WTC11 (cell line): ENCODE results near the gene GALNT18. TPM values are rescaled to one million over a fixed set of nuclear protein-coding genes. Genes with fewer than 3 reads are reported as not detected.

Experiments used
- ATAC-seq: fragments of 200-7000 bp; cut with Tn5 transposase; 2 replicates; pipeline ENCODE4 v1.10.0; 2021; ENCODE audit warnings: mild to moderate bottlenecking, moderate library complexity
- CTCF ChIA-PET: fragments of 300-600 bp; sonication (Branson Sonifier 250); formaldehyde crosslinking; loops from one replicate; lab custom pipeline; 2021; ENCODE audit warnings: antibody characterized with exemption; lab: Charles Lee
- POLR2A ChIA-PET: fragments of 350-600 bp; sonication (Branson Sonifier 250); formaldehyde crosslinking; loops from one replicate; lab custom pipeline; 2021; ENCODE audit warnings: antibody characterized with exemption; lab: Charles Lee
- DNase-seq: peaks from one replicate; pipeline ENCODE4 v3.0.0; 2021; ENCODE audit warnings: low spot score
- H3K27ac Mint-ChIP-seq: 2 replicates; pipeline ENCODE4 v1.8.0; 2021; ENCODE audit warnings: mixed read lengths
- H3K27me3 Mint-ChIP-seq: 2 replicates; pipeline ENCODE4 v1.8.0; 2021; ENCODE audit warnings: low read depth, mild to moderate bottlenecking, moderate library complexity, mixed read lengths
- H3K36me3 Mint-ChIP-seq: 2 replicates; pipeline ENCODE4 v1.8.0; 2021; ENCODE audit warnings: mixed read lengths
- H3K4me1 Mint-ChIP-seq: 2 replicates; pipeline ENCODE4 v1.8.0; 2022; ENCODE audit warnings: mixed read lengths
- H3K4me3 Mint-ChIP-seq: 2 replicates; pipeline ENCODE4 v1.8.0; 2021; ENCODE audit warnings: mild to moderate bottlenecking, moderate library complexity, mixed read lengths
- H3K9me3 Mint-ChIP-seq: 2 replicates; pipeline ENCODE4 v1.8.0; 2021; ENCODE audit warnings: mixed read lengths
- CBFB ChIP-seq: sonication (generic); formaldehyde crosslinking; IDR thresholded peaks from 2 replicates; pipeline ENCODE4 v1.8.1; 2022; ENCODE audit warnings: mild to moderate bottlenecking, low read depth, missing genetic modification reagents
- EMX1 ChIP-seq: fragments of 250-450 bp; sonication (Bioruptor Pico); IDR thresholded peaks from 2 replicates; pipeline ENCODE4 v1.8.0; 2021; ENCODE audit warnings: mild to moderate bottlenecking
- ESRRA ChIP-seq: sonication (generic); formaldehyde crosslinking; IDR thresholded peaks from 2 replicates; pipeline ENCODE4 v1.8.1; 2022; ENCODE audit warnings: mild to moderate bottlenecking, missing genetic modification reagents, borderline replicate concordance
- FOXJ3 ChIP-seq: sonication (generic); formaldehyde crosslinking; IDR thresholded peaks from 2 replicates; pipeline ENCODE4 v1.9.0; 2021; ENCODE audit warnings: missing genetic modification reagents, mild to moderate bottlenecking, borderline replicate concordance
- GABPB1 ChIP-seq: sonication (generic); formaldehyde crosslinking; IDR thresholded peaks from 2 replicates; pipeline ENCODE4 v1.8.1; 2023; ENCODE audit warnings: mild to moderate bottlenecking, missing genetic modification reagents
- HMGXB4 ChIP-seq: sonication (generic); formaldehyde crosslinking; IDR thresholded peaks from 2 replicates; pipeline ENCODE4 v1.8.1; 2023; ENCODE audit warnings: mild to moderate bottlenecking, moderate library complexity, missing genetic modification reagents
- IRF1 ChIP-seq: sonication (generic); formaldehyde crosslinking; IDR thresholded peaks from 2 replicates; pipeline ENCODE4 v1.8.0; 2023; ENCODE audit warnings: missing genetic modification reagents
- MAX ChIP-seq: sonication (generic); formaldehyde crosslinking; IDR thresholded peaks from 2 replicates; pipeline ENCODE4 v1.8.0; 2022; ENCODE audit warnings: mild to moderate bottlenecking, missing genetic modification reagents
- NFE2L1 ChIP-seq: sonication (generic); formaldehyde crosslinking; IDR thresholded peaks from 2 replicates; pipeline ENCODE4 v1.8.1; 2023; ENCODE audit warnings: missing genetic modification reagents
- NFYB ChIP-seq: sonication (generic); formaldehyde crosslinking; conservative IDR thresholded peaks from 2 replicates; pipeline ENCODE4 v1.8.0; 2022; ENCODE audit warnings: low read depth, missing genetic modification reagents
- SOX15 ChIP-seq: fragments of 250-450 bp; sonication (Bioruptor Pico); IDR thresholded peaks from 2 replicates; pipeline ENCODE4 v1.9.0; 2021; ENCODE audit warnings: mild to moderate bottlenecking
- SP1 ChIP-seq: sonication (generic); formaldehyde crosslinking; conservative IDR thresholded peaks from 2 replicates; pipeline ENCODE4 v1.8.1; 2022; ENCODE audit warnings: missing genetic modification reagents
- STAT6 ChIP-seq: sonication (generic); formaldehyde crosslinking; conservative IDR thresholded peaks from 2 replicates; pipeline ENCODE4 v1.8.1; 2023; ENCODE audit warnings: mild to moderate bottlenecking, low read depth, missing genetic modification reagents, moderate library complexity
- TCF7 ChIP-seq: sonication (generic); formaldehyde crosslinking; IDR thresholded peaks from 2 replicates; pipeline ENCODE4 v1.8.0; 2022; ENCODE audit warnings: mild to moderate bottlenecking, low read depth, missing genetic modification reagents, moderate library complexity
- USF2 ChIP-seq: sonication (generic); formaldehyde crosslinking; IDR thresholded peaks from 2 replicates; pipeline ENCODE4 v1.8.1; 2023; ENCODE audit warnings: mild to moderate bottlenecking, missing genetic modification reagents, moderate library complexity
- ZNF121 ChIP-seq: sonication (generic); formaldehyde crosslinking; IDR thresholded peaks from 2 replicates; pipeline ENCODE4 v1.8.0; 2023; ENCODE audit warnings: missing genetic modification reagents
- ZNF532 ChIP-seq: fragments of 250-450 bp; sonication (Bioruptor Pico); IDR thresholded peaks from 2 replicates; pipeline ENCODE4 v1.9.0; 2021; ENCODE audit warnings: mild to moderate bottlenecking, borderline replicate concordance
- total RNA-seq: library from RNA; stranded (reverse); gene quantifications from 3 replicates; pipeline ENCODE4 v1.2.3, GENCODE V29; 2021

The GALNT18 gene
- total RNA-seq, 1 experiment from 2014 or later: 5.0 TPM

- TF ChIP-seq HMGXB4 (CRISPR knock-in tag): no peak
- no peak for TF ChIP-seq GABPB1 (CRISPR knock-in tag)
- TF ChIP-seq STAT6: no peak
- no peak for TF ChIP-seq SP1 (CRISPR knock-in tag)
- no peak for TF ChIP-seq CBFB (CRISPR knock-in tag)
These were observed 160.3 kb downstream of the GALNT18 start (continued) for GRCh38 chr11:11461473-11461872.

- ChIA-PET POLR2A (no interaction called here), CTCF (no interaction called here)
- Mint-ChIP-seq H3K4me1 (peaks cover 13% of the 10 kb centered on the region), H3K36me3 (no peaks in the 10 kb centered on the region), H3K27ac (no peak overlapping the region), H3K9me3 (peaks cover 8% of the 10 kb centered on the region), H3K4me3 (no peak overlapping the region), H3K27me3 (no peaks in the 10 kb centered on the region)
- TF ChIP-seq IRF1 (no peak), ZNF121 (CRISPR knock-in tag) (no peak), NFE2L1 (CRISPR knock-in tag) (no peak)
- ATAC-seq (no peak), DNase-seq (no peak)
These were observed 162.2 kb downstream of the GALNT18 start for GRCh38 chr11:11459578-11459977.

GRCh38 chr11:11458485-11458884, 163.3 kb downstream of the GALNT18 start:
- no peak overlapping the region for H3K27ac Mint-ChIP-seq
- no peaks in the 10 kb centered on the region for H3K36me3 Mint-ChIP-seq
- TF ChIP-seq ESRRA (CRISPR knock-in tag) (no peak), EMX1 (CRISPR knock-in tag) (no peak)
- TF ChIP-seq, all 79 proteins: peak for 0
- CTCF ChIA-PET: no interaction called here
- no peak for ATAC-seq
- Mint-ChIP-seq H3K27me3 (no peaks in the 10 kb centered on the region), H3K9me3 (peaks cover 8% of the 10 kb centered on the region), H3K4me1 (peaks cover 13% of the 10 kb centered on the region), H3K4me3 (no peak overlapping the region)
- POLR2A ChIA-PET: no interaction called here
- DNase-seq: no peak

- no peak overlapping the region for H3K4me3 Mint-ChIP-seq
- no peak for ATAC-seq
- ChIA-PET CTCF (no interaction called here), POLR2A (no interaction called here)
- DNase-seq: no peak
- H3K27me3 Mint-ChIP-seq: no peaks in the 10 kb centered on the region
- peaks cover 8% of the 10 kb centered on the region for H3K9me3 Mint-ChIP-seq
- peaks cover 13% of the 10 kb centered on the region for H3K4me1 Mint-ChIP-seq
- H3K27ac Mint-ChIP-seq: no peak overlapping the region
- H3K36me3 Mint-ChIP-seq: no peaks in the 10 kb centered on the region
- TF ChIP-seq NFYB (no peak), FOXJ3 (CRISPR knock-in tag) (no peak), MAX (CRISPR knock-in tag) (no peak), TCF7 (no peak), USF2 (no peak), SOX15 (no peak), ZNF532 (CRISPR knock-in tag) (no peak)
These were observed 163.8 kb downstream of the GALNT18 start for GRCh38 chr11:11458001-11458400.
